Epithelial cell of proximal tubule (primary cell): ENCODE measurements around the gene ETV6. TPM values are rescaled to one million over a fixed set of nuclear protein-coding genes. Genes with fewer than 3 reads are reported as not detected.

Source experiments
- DNase-seq: peaks from one replicate; pipeline ENCODE4 v3.0.0-alpha.2; 2011; ENCODE audit warnings: low read depth
- H3K4me3 ChIP-seq: 2 replicates; pipeline ENCODE4 v1.5.1; 2011; ENCODE audit warnings: low read depth, mild to moderate bottlenecking, low read length
- total RNA-seq: library from RNA; depleted of rRNA; stranded (reverse); fragments of >200 nt; gene quantifications from 2 replicates; pipeline ENCODE4 v1.2.3, GENCODE V29; 2015
- TF ChIP-seq, protein P1 (sequence below): conservative IDR thresholded peaks from 2 replicates; pipeline ENCODE4 v1.5.1; 2012; ENCODE audit warnings: low read depth, mild to moderate bottlenecking, low read length

ETV6 gene
- total RNA-seq, 1 donor from 2014 or later = 12.9 TPM

DNA sequence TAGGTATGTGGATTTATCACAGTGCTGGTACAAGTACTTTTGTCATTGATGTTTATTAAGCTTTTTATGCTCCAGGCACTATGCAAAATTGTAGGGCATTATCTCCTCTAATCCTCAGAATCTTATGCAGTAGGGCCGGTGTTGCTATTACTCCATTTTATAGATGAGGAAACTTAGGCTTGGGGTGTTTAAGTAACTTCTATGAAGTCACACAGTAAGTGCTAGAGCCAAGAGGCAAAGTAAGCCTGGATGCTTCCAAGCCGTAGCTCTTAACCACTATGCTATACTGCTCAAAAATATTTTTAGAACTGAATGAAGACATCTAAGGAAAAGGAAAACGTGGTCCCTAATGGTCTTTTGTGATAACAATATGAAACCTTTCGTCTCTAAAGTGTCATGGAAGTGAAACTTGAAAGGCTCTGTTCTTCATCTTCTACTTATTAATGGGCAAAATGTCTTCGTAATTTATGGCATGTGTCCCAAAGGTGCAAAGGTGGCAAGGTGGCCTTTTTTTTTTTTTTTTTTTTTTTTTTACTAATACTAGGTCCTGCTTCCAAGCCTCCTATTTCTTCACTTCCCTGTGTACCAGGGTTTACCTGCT lies 85.2 kb downstream of the ETV6 start:
- TF ChIP-seq, protein P1, sequence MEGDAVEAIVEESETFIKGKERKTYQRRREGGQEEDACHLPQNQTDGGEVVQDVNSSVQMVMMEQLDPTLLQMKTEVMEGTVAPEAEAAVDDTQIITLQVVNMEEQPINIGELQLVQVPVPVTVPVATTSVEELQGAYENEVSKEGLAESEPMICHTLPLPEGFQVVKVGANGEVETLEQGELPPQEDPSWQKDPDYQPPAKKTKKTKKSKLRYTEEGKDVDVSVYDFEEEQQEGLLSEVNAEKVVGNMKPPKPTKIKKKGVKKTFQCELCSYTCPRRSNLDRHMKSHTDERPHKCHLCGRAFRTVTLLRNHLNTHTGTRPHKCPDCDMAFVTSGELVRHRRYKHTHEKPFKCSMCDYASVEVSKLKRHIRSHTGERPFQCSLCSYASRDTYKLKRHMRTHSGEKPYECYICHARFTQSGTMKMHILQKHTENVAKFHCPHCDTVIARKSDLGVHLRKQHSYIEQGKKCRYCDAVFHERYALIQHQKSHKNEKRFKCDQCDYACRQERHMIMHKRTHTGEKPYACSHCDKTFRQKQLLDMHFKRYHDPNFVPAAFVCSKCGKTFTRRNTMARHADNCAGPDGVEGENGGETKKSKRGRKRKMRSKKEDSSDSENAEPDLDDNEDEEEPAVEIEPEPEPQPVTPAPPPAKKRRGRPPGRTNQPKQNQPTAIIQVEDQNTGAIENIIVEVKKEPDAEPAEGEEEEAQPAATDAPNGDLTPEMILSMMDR = no peak
- H3K4me3 ChIP-seq = no peak overlapping the region
- no peak for DNase-seq

DNA sequence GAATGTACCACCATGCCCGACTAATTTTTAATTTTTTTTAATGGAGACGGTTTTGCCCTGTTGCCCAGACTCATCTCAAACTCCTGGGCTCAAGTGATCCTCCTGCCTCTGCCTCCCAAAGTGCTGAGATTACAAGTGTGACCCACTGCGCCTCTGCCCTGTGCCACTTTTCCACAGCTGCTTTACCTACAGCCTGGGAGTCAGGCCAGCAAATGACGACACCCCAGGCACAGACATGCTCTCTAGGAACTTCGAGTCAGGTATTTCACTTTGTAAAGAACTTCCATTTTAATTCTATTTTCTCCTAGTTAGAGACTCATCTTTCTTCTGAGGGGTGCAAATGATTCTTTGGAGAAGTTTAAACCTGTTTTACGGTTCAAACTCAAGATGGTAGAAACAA lies 89.0 kb downstream of the ETV6 start:
- H3K4me3 ChIP-seq = no peak overlapping the region
- TF ChIP-seq, protein P1 = no peak
- no peak for DNase-seq

GRCh38 chr12:11739980-11740577 lies 90.6 kb downstream of the ETV6 start:
- TF ChIP-seq, protein P1 = no peak
- H3K4me3 ChIP-seq = no peak overlapping the region
- no peak for DNase-seq

GRCh38 chr12:11741434-11742092 lies 92.1 kb downstream of the ETV6 start:
- DNase-seq = no peak
- no peak overlapping the region for H3K4me3 ChIP-seq
- TF ChIP-seq, protein P1 = no peak

DNA sequence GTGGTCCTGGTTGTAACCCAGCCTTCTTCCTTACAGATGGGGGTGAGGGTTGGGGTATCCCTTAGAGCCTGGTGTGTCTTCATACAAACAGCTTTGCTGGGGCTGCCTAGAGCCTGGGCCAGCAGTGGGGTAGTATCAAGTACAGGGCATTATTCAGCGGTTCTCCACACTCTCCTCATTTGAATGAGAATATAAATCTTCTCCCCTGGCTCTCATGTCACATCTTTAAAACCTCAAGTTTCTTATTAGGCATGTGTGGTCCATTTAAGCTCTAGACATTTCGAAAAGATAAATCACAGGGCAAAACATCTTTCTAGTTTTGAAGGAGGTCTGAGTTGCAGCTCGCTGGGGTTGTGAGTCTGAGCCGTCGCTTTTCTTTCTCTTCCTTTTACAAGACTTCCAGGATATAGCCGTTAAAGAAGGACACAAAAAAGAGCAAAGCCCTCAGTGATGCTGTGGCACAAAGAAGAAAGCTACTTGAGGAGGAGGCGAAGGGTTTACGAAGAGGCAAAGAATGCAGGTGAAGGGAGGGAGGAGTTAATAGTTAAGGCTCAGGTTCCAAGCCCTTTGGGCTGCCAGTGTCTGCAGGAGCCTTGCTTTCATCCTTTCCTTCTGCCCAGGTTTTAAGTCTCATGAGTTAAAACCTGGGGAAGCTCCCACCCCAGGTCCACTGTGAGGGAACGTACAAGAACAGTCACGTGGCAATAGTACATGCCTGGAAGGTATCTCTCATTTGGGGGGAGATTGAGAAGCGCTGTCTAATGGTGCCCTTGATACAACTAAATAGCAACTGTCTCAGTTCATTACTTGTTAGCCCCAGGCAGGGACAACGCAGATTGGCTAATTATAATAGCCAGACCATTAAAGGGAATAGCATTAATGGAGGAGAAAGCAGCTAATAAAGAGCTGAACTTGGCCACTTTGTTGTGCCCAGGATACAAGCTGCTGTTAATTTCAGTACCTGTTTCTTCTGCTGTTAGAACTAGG lies 94.2 kb downstream of the ETV6 start:
- TF ChIP-seq, protein P1 = no peak
- DNase-seq = no peak
- H3K4me3 ChIP-seq = no peak overlapping the region

DNA sequence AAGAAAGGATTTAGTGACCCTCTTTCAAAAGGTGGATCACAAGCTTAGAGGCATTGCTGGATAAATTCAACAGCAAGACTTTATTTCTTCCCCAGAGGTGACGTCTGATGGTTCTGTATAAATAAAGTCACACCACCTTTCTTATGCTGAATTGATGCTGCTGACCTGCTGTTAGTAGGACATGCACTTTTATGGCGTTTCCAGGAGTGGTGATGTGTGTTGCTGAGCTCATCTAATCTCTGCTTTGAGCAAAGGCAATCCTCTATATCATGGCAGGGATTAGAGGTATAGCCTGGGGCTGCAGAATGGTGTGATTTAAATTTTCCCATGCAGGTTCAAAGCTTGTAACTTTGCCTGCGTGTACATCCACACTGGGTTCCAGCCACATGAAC lies 94.9 kb downstream of the ETV6 start:
- TF ChIP-seq, protein P1 = no peak
- no peak for DNase-seq
- H3K4me3 ChIP-seq = no peak overlapping the region
